HEK293 (cell line): ENCODE data around the gene GATC.

Source experiments
- CTCF ChIA-PET: fragments of 350-600 bp; formaldehyde crosslinking; extraction: SDS; loops from one replicate; lab custom pipeline; 2021; ENCODE audit warnings: antibody characterized with exemption; lab: Yijun Ruan, JAX
- POLR2A ChIA-PET: fragments of 300-600 bp; formaldehyde crosslinking; extraction: SDS; loops from one replicate; lab custom pipeline; 2020; ENCODE audit warnings: antibody characterized with exemption, inconsistent platforms; lab: Yijun Ruan, JAX
- H3K27ac ChIP-seq: fragments of 200-500 bp; sonication (Bioruptor generic); 2 replicates; pipeline ENCODE4 v1.5.1; 2014; ENCODE audit warnings: low read depth, low read length, control low read depth, inconsistent platforms; ENCODE audit errors: extremely low read depth
- H3K36me3 ChIP-seq, 2 experiments: fragments of 200-500 bp in 1 of 2; sonication (Bioruptor generic) in 1 of 2; 1 replicate in 1 of 2; 2 replicates in 1 of 2; pipeline ENCODE4 v1.5.1; 2014 to 2017; ENCODE audit warnings: inconsistent platforms in 2 of 2, low read length in 2 of 2; ENCODE audit not compliant: control insufficient read depth in 2 of 2, insufficient read depth in 1 of 2
- H3K4me1 ChIP-seq: fragments of 200-500 bp; sonication (Bioruptor generic); 2 replicates; pipeline ENCODE4 v1.5.1; 2014; ENCODE audit warnings: mild to moderate bottlenecking, low read length, inconsistent platforms; ENCODE audit not compliant: control insufficient read depth, insufficient read depth
- H3K4me3 ChIP-seq: 2 replicates; pipeline ENCODE4 v1.5.1; 2011; ENCODE audit warnings: low read depth, mild to moderate bottlenecking, control low read depth, low read length, moderate library complexity
- H3K9me3 ChIP-seq: fragments of 200-500 bp; sonication (Bioruptor generic); 2 replicates; pipeline ENCODE4 v1.5.1; 2014; ENCODE audit warnings: low read depth, low read length, inconsistent platforms; ENCODE audit not compliant: control insufficient read depth, insufficient read depth
- GLI2 ChIP-seq: fragments of 450-650 bp; formaldehyde crosslinking; IDR thresholded peaks from 2 replicates; pipeline ENCODE4; 2017; ENCODE audit warnings: missing biosample characterization, missing genetic modification characterization, low read depth, borderline replicate concordance
- MZF1 ChIP-seq: fragments of 450-650 bp; formaldehyde crosslinking; IDR thresholded peaks from 2 replicates; pipeline ENCODE4 v1.5.1; 2017; ENCODE audit warnings: missing biosample characterization, missing genetic modification characterization, borderline replicate concordance
- OVOL3 ChIP-seq: fragments of 450-650 bp; formaldehyde crosslinking; IDR thresholded peaks from 2 replicates; pipeline ENCODE4 v1.5.1; 2016; ENCODE audit warnings: missing biosample characterization, missing genetic modification characterization
- SP7 ChIP-seq: fragments of 450-650 bp; formaldehyde crosslinking; IDR thresholded peaks from 2 replicates; pipeline ENCODE4 v1.5.1; 2016; ENCODE audit warnings: missing biosample characterization, missing genetic modification characterization
- ZBTB17 ChIP-seq: fragments of 450-650 bp; formaldehyde crosslinking; IDR thresholded peaks from 2 replicates; pipeline ENCODE4 v1.5.1; 2016; ENCODE audit warnings: missing biosample characterization, missing genetic modification characterization
- ZBTB48 ChIP-seq: fragments of 450-650 bp; formaldehyde crosslinking; IDR thresholded peaks from 2 replicates; pipeline ENCODE4 v1.5.1; 2016; ENCODE audit warnings: missing biosample characterization, missing genetic modification characterization
- ZNF19 ChIP-seq: fragments of 450-650 bp; formaldehyde crosslinking; IDR thresholded peaks from 2 replicates; pipeline ENCODE4; 2016; ENCODE audit warnings: missing biosample characterization, missing genetic modification characterization, low read depth
- ZNF24 ChIP-seq: fragments of 450-650 bp; formaldehyde crosslinking; IDR thresholded peaks from 2 replicates; pipeline ENCODE4 v1.5.1; 2016; ENCODE audit warnings: missing biosample characterization, missing genetic modification characterization
- ZNF341 ChIP-seq: fragments of 450-650 bp; formaldehyde crosslinking; IDR thresholded peaks from 2 replicates; pipeline ENCODE4; 2016; ENCODE audit warnings: low read depth, missing biosample characterization, missing genetic modification characterization
- ZNF544 ChIP-seq: fragments of 450-650 bp; formaldehyde crosslinking; IDR thresholded peaks from 2 replicates; pipeline ENCODE4 v1.5.0; 2017; ENCODE audit warnings: missing biosample characterization, missing genetic modification characterization
- ZNF555 ChIP-seq: fragments of 450-650 bp; formaldehyde crosslinking; conservative IDR thresholded peaks from 2 replicates; pipeline ENCODE4 v1.5.1; 2017; ENCODE audit warnings: missing biosample characterization, mild to moderate bottlenecking, missing genetic modification characterization, inconsistent platforms
- ZNF558 ChIP-seq: fragments of 450-650 bp; formaldehyde crosslinking; IDR thresholded peaks from 2 replicates; pipeline ENCODE4 v1.5.1; 2016; ENCODE audit warnings: missing biosample characterization, missing genetic modification characterization
- ZNF664 ChIP-seq: fragments of 450-650 bp; formaldehyde crosslinking; IDR thresholded peaks from 2 replicates; pipeline ENCODE4 v1.5.1; 2016; ENCODE audit warnings: missing biosample characterization, missing genetic modification characterization
- ZSCAN30 ChIP-seq: fragments of 450-650 bp; IDR thresholded peaks from 2 replicates; pipeline ENCODE4 v1.5.1; 2018; ENCODE audit warnings: missing biosample characterization, mild to moderate bottlenecking, missing genetic modification characterization, moderate library complexity
- ZSCAN5A ChIP-seq: fragments of 450-650 bp; formaldehyde crosslinking; IDR thresholded peaks from 2 replicates; pipeline ENCODE4 v1.5.1; 2016; ENCODE audit warnings: missing biosample characterization, missing genetic modification characterization
- TF ChIP-seq, protein P1 (sequence below): sonication (generic); formaldehyde crosslinking; IDR thresholded peaks from 2 replicates; pipeline ENCODE4 v1.8.1; 2022; ENCODE audit warnings: mild to moderate bottlenecking, moderate library complexity, missing genetic modification reagents

GATC gene

GRCh38 chr12:120489018-120489417 lies 42.8 kb downstream of the GATC start (continued):
- no peak for TF ChIP-seq ZSCAN5A (tag by site-specific recombination)
- no peak for TF ChIP-seq ZNF544 (tag by site-specific recombination)
- TF ChIP-seq ZNF19 (tag by site-specific recombination): no peak
- no peak for TF ChIP-seq ZNF24 (tag by site-specific recombination)
- no peak for TF ChIP-seq ZSCAN30 (tag by site-specific recombination)
- no peak for TF ChIP-seq MZF1 (tag by site-specific recombination)

DNA sequence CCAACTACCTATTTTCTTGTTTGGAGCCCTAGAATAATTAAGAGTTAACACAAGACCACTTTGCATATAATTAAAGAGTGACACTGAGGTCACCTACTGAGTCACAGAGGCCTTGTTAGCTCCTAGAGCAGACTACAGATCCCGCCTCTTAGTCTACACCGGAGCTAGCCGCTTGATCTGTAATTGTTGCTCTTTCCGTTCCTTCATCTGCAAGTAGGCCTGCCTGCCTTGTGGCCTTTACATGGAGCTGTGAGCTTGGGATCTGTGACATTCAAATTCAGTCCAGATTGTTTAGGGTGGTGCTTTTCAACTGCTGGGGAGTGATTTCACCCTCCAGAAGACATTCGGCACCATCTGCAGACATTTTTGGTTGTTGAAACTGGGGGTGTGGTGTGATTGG lies 44.1 kb downstream of the GATC start:
- no peak overlapping the region for H3K27ac ChIP-seq
- H3K4me3 ChIP-seq: no peak overlapping the region
- no peaks in the 10 kb centered on the region for H3K9me3 ChIP-seq
- H3K4me1 ChIP-seq: peaks cover 2% of the 10 kb centered on the region; the same call in 1 of the 2 replicates
- ChIA-PET POLR2A (interaction anchor here (0.6 to 2.1 kb wide), 3 partner anchors 16 to 51 kb away, joined by 3 to 6 read pairs (median 5); partner anchors contain the start of gene SRSF9), CTCF (interaction anchor here (0.5 to 2.3 kb wide), 4 partner anchors 15 to 1274 kb away, joined by 4 to 10 read pairs (median 6); no protein-coding TSS in a partner anchor)
- TF ChIP-seq ZBTB17 (tag by site-specific recombination) (peak; percentile 51), GLI2 (tag by site-specific recombination) (no peak), ZNF558 (tag by site-specific recombination) (no peak), SP7 (tag by site-specific recombination) (peak; percentile 61; the same call in 1 of the 2 replicates), OVOL3 (tag by site-specific recombination) (no peak)
- peaks cover 0 to 10% of the 10 kb centered on the region in 2 experiments; a peak in 1 of 3 replicates for H3K36me3 ChIP-seq

GRCh38 chr12:120490833-120491512 lies 44.7 kb downstream of the GATC start:
- no peak overlapping the region for H3K4me3 ChIP-seq
- no peak overlapping the region for H3K27ac ChIP-seq
- no peaks in the 10 kb centered on the region for H3K9me3 ChIP-seq
- peaks cover 3% of the 10 kb centered on the region; the same call in 1 of the 2 replicates for H3K4me1 ChIP-seq
- ChIA-PET POLR2A (interaction anchor here (0.6 to 2.1 kb wide), 3 partner anchors 17 to 52 kb away, joined by 3 to 6 read pairs (median 5); partner anchors contain the start of gene SRSF9), CTCF (interaction anchor here (0.5 to 2.1 kb wide), 3 partner anchors 18 to 1274 kb away, joined by 5 to 10 read pairs (median 7); no protein-coding TSS in a partner anchor)
- TF ChIP-seq ZNF555 (tag by site-specific recombination): no peak
- TF ChIP-seq ZNF664 (tag by site-specific recombination): peak; percentile 65
- peaks cover 0 to 10% of the 10 kb centered on the region in 2 experiments; a peak in 1 of 3 replicates for H3K36me3 ChIP-seq

DNA sequence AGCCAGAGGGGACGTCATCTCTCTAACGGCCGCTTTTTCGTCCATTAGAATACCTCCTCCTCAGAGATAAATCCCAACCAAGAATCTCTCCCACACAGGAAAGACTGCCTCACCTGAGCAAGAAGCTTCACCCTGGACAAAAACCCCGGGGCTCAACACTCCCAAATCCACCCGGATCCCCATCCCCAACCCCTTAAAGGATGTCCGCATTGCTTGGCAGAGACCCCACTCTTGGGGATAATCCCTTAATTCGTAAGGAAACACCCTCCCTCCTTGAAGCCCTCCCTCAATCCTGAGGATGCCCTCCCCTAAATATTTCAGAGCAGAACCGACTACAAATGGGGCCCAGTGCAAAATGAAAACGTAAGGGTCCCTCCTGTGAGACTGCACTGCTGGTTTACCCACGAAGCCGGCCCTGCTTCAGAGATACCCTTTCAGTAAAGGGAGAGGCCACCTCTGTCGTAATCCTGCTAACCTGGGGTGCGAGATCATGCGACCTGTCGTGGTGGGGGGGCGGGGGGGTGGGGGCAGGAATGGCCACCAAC lies 49.0 kb downstream of the GATC start:
- H3K4me3 ChIP-seq: peak overlapping the region; percentile 56
- ChIA-PET CTCF (interaction anchor here (0.8 to 1.4 kb wide), 4 partner anchors 25 to 81 kb away, joined by 3 to 5 read pairs (median 3); partner anchors contain the start of gene SRSF9), POLR2A (interaction anchor here (0.6 to 3.0 kb wide), 19 partner anchors 9 to 291 kb away, joined by 3 to 38 read pairs (median 7); partner anchors contain the start of genes COQ5, POP5, SIRT4 and SRSF9)
- H3K4me1 ChIP-seq: peaks cover 3% of the 10 kb centered on the region; the same call in 1 of the 2 replicates
- no peaks in the 10 kb centered on the region for H3K9me3 ChIP-seq
- no peak overlapping the region for H3K27ac ChIP-seq
- TF ChIP-seq ZBTB48 (tag by site-specific recombination) (peak; percentile 60), ZNF341 (tag by site-specific recombination) (no peak)
- TF ChIP-seq, protein P1, sequence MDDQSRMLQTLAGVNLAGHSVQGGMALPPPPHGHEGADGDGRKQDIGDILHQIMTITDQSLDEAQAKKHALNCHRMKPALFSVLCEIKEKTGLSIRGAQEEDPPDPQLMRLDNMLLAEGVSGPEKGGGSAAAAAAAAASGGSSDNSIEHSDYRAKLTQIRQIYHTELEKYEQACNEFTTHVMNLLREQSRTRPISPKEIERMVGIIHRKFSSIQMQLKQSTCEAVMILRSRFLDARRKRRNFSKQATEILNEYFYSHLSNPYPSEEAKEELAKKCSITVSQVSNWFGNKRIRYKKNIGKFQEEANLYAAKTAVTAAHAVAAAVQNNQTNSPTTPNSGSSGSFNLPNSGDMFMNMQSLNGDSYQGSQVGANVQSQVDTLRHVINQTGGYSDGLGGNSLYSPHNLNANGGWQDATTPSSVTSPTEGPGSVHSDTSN (CRISPR knock-in tag): 0 out of 2 replicates have a peak, but pooled peaks have one; percentile 3
- H3K36me3 ChIP-seq: peaks cover 0 to 31% of the 10 kb centered on the region in 2 experiments
